ENCODE measurements around the gene RDX. TPM values are rescaled to one million over a fixed set of nuclear protein-coding genes. Genes with fewer than 3 reads are reported as not detected.
A peak's percentile ranks its signal among the peaks of the same experiment; 100 is the strongest.

The RDX gene
- 84.4 TPM for polyA plus RNA-seq (2013, experiment 1 of 2)
- polyA plus RNA-seq (2013, experiment 2 of 2), result 83.4 TPM

DNA sequence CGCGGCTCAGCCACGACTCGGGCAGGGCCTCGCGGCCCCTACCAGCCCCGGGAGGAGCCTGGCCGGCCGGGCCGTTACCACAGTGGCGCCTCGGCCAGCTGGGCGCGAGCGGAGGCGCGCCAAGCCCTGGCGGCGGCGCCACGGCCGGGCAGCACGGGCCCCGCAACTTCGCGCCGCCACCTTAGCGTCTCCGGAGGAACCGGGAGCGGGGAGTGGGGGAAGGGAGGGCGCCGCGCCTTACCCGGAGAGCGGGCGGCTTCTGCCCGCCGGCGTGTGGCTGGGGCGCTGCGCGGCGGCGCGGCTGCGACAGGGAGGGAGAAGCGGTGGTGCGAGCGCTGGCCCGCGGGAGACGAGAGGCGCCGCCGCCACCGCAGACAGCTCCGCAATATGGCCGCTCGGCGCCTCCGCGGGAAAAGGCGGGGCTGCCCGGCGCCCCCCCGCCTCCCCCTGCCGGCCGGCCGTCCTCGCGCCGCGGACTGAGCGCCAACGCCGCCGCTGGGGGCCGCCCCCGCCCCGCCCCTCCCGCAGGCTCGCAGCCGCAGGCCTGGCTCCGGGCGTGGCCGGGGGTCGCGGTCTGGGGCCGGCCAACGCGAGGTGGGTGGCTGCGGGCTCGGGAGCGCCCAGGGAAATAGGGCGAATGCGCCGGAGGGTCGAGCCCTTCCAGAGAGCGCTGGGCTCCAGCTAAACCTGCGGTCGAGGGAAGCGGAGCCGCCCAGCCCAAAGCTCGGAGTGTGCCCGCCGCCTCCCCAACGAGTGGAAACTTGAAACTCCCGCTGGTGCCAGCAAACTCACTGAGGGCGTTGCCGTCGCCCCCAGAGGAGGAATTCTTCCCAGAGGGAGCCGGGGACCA is at the start of gene RDX:
TSS of gene RDX (minus strand) at position 389 of the 850 bp plus-strand sequence. CDS start 16,922 bp downstream, outside the sequence.
- no peaks in the 10 kb centered on the region for H3K9me3 ChIP-seq (ENCODE audit: control insufficient read depth, low read length)
- DNase-seq, result peak; percentile 74
- H3K23ac ChIP-seq (ENCODE audit: low read length in 2 of 2), result peak within 1 kb of the TSS; percentile 81 to 94
- H4K91ac ChIP-seq (ENCODE audit: low read length), result peak within 1 kb of the TSS; percentile 95
- peaks cover 8% of the 10 kb centered on the region for H3K4me1 ChIP-seq (ENCODE audit: control insufficient read depth, insufficient read depth, low read depth, low read length)
- peak within 1 kb of the TSS; percentile 89 for H2BK120ac ChIP-seq (ENCODE audit: low read depth, low read length)
- H3K18ac ChIP-seq (ENCODE audit: low read depth in 1 of 2, low read length in 2 of 2), result peak within 1 kb of the TSS; percentile 94 to 99
- H3K4me3 ChIP-seq (ENCODE audit: insufficient read depth in 1 of 2, low read depth in 1 of 2, low read length in 2 of 2), result peak within 1 kb of the TSS; percentile 88 to 95
- no peaks in the 10 kb centered on the region for H3K79me1 ChIP-seq (replicated peaks; ENCODE audit: low read length, poor library complexity, severe bottlenecking)
- peak within 1 kb of the TSS in 1 of 2 experiments; percentile 84 for H2BK12ac ChIP-seq (ENCODE audit: low read length in 2 of 2)
- H3K9ac ChIP-seq (ENCODE audit: low read length), result peak within 1 kb of the TSS; percentile 93
- no peaks in the 10 kb centered on the region for H3K27me3 ChIP-seq (ENCODE audit: control insufficient read depth in 1 of 2, insufficient read depth in 1 of 2, low read length in 2 of 2)
- H4K8ac ChIP-seq (ENCODE audit: low read length), result peak within 1 kb of the TSS; percentile 94
- peak within 1 kb of the TSS; percentile 95 for H2BK5ac ChIP-seq (ENCODE audit: low read depth, low read length, poor library complexity, severe bottlenecking)
- peak within 1 kb of the TSS; percentile 91 to 97 for H3K4ac ChIP-seq (ENCODE audit: low read depth in 1 of 2, low read length in 2 of 2)
- H2BK15ac ChIP-seq (ENCODE audit: low read depth, poor library complexity, severe bottlenecking), result peak within 1 kb of the TSS; percentile 69
- peak within 1 kb of the TSS; percentile 94 for H3K4me2 ChIP-seq (ENCODE audit: low read length, poor library complexity, severe bottlenecking)
- under 1% methylated on average over 65 of the region's 113 CpGs for WGBS
- H3K36me3 ChIP-seq (ENCODE audit: control insufficient read depth in 1 of 2, insufficient read depth in 2 of 2, low read depth in 1 of 2, low read length in 2 of 2), result peaks cover 0 to 2% of the 10 kb centered on the region in 2 experiments
- peak within 1 kb of the TSS; percentile 65 to 74 for H3K14ac ChIP-seq (ENCODE audit: low read length in 2 of 2)
- H3K27ac ChIP-seq (ENCODE audit: low read length, poor library complexity, severe bottlenecking), result peak within 1 kb of the TSS; percentile 79
- peak within 1 kb of the TSS; percentile 54 for H2AK5ac ChIP-seq (ENCODE audit: low read length, severe bottlenecking)
- peak within 1 kb of the TSS; percentile 92 for H2AFZ ChIP-seq (ENCODE audit: low read depth, low read length)

- Histone ChIP-seq H3K4me3 (ENCODE audit: insufficient read depth in 1 of 2, low read depth in 1 of 2, low read length in 2 of 2) (no peak overlapping the region), H2AK5ac (ENCODE audit: low read length, severe bottlenecking) (no peak overlapping the region), H2BK120ac (ENCODE audit: low read depth, low read length) (no peak overlapping the region), H3K9me3 (ENCODE audit: control insufficient read depth, low read length) (no peaks in the 10 kb centered on the region), H3K4me1 (ENCODE audit: control insufficient read depth, insufficient read depth, low read depth, low read length) (no peaks in the 10 kb centered on the region), H3K27me3 (ENCODE audit: control insufficient read depth in 1 of 2, insufficient read depth in 1 of 2, low read length in 2 of 2) (no peaks in the 10 kb centered on the region), H2BK12ac (ENCODE audit: low read length in 2 of 2) (no peak overlapping the region), H3K4ac (ENCODE audit: low read depth in 1 of 2, low read length in 2 of 2) (no peak overlapping the region), H3K18ac (ENCODE audit: low read depth in 1 of 2, low read length in 2 of 2) (no peak overlapping the region), H3K36me3 (ENCODE audit: control insufficient read depth in 1 of 2, insufficient read depth in 2 of 2, low read depth in 1 of 2, low read length in 2 of 2) (no peaks in the 10 kb centered on the region), H3K79me1 (replicated peaks; ENCODE audit: low read length, poor library complexity, severe bottlenecking) (no peaks in the 10 kb centered on the region), H4K8ac (ENCODE audit: low read length) (no peak overlapping the region), H3K23ac (ENCODE audit: low read length in 2 of 2) (no peak overlapping the region), H3K4me2 (ENCODE audit: low read length, poor library complexity, severe bottlenecking) (no peak overlapping the region), H3K9ac (ENCODE audit: low read length) (no peak overlapping the region), H2BK15ac (ENCODE audit: low read depth, poor library complexity, severe bottlenecking) (no peak overlapping the region), H3K14ac (ENCODE audit: low read length in 2 of 2) (no peak overlapping the region), H2AFZ (ENCODE audit: low read depth, low read length) (no peak overlapping the region), H4K91ac (ENCODE audit: low read length) (no peak overlapping the region), H2BK5ac (ENCODE audit: low read depth, low read length, poor library complexity, severe bottlenecking) (no peak overlapping the region), H3K27ac (ENCODE audit: low read length, poor library complexity, severe bottlenecking) (no peak overlapping the region)
- DNase-seq, result no peak
- 33% methylated on average over 1 of the region's 3 CpGs for WGBS
Measured at GRCh38 chr11:110345743-110346142, 49.3 kb upstream of the RDX start.

- Histone ChIP-seq H3K27me3 (ENCODE audit: control insufficient read depth in 1 of 2, insufficient read depth in 1 of 2, low read length in 2 of 2) (no peaks in the 10 kb centered on the region), H2AK5ac (ENCODE audit: low read length, severe bottlenecking) (no peak overlapping the region), H3K4me1 (ENCODE audit: control insufficient read depth, insufficient read depth, low read depth, low read length) (peaks cover 2% of the 10 kb centered on the region), H2BK120ac (ENCODE audit: low read depth, low read length) (no peak overlapping the region), H3K4ac (ENCODE audit: low read depth in 1 of 2, low read length in 2 of 2) (no peak overlapping the region), H3K4me3 (ENCODE audit: insufficient read depth in 1 of 2, low read depth in 1 of 2, low read length in 2 of 2) (no peak overlapping the region), H2AFZ (ENCODE audit: low read depth, low read length) (no peak overlapping the region), H4K8ac (ENCODE audit: low read length) (no peak overlapping the region), H3K14ac (ENCODE audit: low read length in 2 of 2) (no peak overlapping the region), H2BK5ac (ENCODE audit: low read depth, low read length, poor library complexity, severe bottlenecking) (no peak overlapping the region), H3K23ac (ENCODE audit: low read length in 2 of 2) (no peak overlapping the region), H3K36me3 (ENCODE audit: control insufficient read depth in 1 of 2, insufficient read depth in 2 of 2, low read depth in 1 of 2, low read length in 2 of 2) (no peaks in the 10 kb centered on the region), H3K9ac (ENCODE audit: low read length) (no peak overlapping the region), H3K27ac (ENCODE audit: low read length, poor library complexity, severe bottlenecking) (no peak overlapping the region), H3K9me3 (ENCODE audit: control insufficient read depth, low read length) (no peaks in the 10 kb centered on the region), H4K91ac (ENCODE audit: low read length) (no peak overlapping the region), H3K18ac (ENCODE audit: low read depth in 1 of 2, low read length in 2 of 2) (no peak overlapping the region), H3K4me2 (ENCODE audit: low read length, poor library complexity, severe bottlenecking) (no peak overlapping the region), H3K79me1 (replicated peaks; ENCODE audit: low read length, poor library complexity, severe bottlenecking) (no peaks in the 10 kb centered on the region), H2BK12ac (ENCODE audit: low read length in 2 of 2) (no peak overlapping the region), H2BK15ac (ENCODE audit: low read depth, poor library complexity, severe bottlenecking) (no peak overlapping the region)
- DNase-seq, result no peak
- WGBS, result 61% methylated on average over 2 of the region's 2 CpGs
Measured at GRCh38 chr11:110340436-110340835, 44.0 kb upstream of the RDX start.

DNA sequence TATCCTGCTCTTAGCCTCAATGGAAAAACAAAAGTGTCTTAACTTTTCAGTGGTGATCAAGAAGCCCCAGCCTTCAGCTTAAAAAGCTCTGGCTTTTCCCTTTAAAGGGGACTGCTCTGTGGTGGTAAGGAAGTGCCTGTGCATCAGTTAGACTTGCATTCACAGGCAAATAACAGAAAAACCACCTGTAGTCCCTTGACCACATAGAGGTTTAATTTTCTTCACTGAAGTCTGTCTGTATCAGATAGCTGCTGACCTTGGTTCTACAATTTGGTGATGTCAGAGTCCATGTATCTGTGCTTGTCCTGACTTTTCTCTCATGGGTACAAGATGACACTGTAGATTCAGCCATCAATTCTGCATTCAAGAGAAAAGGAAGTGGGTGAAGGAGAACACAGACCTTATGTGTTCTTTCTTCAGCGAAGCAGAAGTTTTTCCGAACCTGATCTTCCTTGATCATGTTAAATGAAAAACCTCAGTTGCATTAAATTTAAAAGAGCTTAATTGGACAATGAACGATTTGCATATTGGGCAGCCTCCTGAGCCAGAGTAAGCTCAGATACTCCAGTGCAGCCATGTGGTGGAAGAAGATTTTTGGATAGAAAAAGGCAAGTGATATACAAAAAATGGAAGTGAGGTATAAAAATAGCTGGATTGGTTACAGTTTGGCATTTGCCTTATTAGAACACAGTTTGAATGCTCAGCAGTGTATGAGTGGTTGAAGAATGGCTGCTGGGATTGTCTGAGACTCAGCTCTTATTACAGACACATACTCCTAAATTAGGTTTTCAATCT is 43.2 kb upstream of the RDX start:
- Histone ChIP-seq H3K27me3 (ENCODE audit: control insufficient read depth in 1 of 2, insufficient read depth in 1 of 2, low read length in 2 of 2) (no peaks in the 10 kb centered on the region), H3K27ac (ENCODE audit: low read length, poor library complexity, severe bottlenecking) (no peak overlapping the region), H2BK15ac (ENCODE audit: low read depth, poor library complexity, severe bottlenecking) (no peak overlapping the region), H2BK5ac (ENCODE audit: low read depth, low read length, poor library complexity, severe bottlenecking) (no peak overlapping the region), H2BK120ac (ENCODE audit: low read depth, low read length) (no peak overlapping the region), H2AK5ac (ENCODE audit: low read length, severe bottlenecking) (no peak overlapping the region), H3K4ac (ENCODE audit: low read depth in 1 of 2, low read length in 2 of 2) (no peak overlapping the region), H3K18ac (ENCODE audit: low read depth in 1 of 2, low read length in 2 of 2) (no peak overlapping the region), H3K9me3 (ENCODE audit: control insufficient read depth, low read length) (no peaks in the 10 kb centered on the region), H4K91ac (ENCODE audit: low read length) (no peak overlapping the region), H3K4me3 (ENCODE audit: insufficient read depth in 1 of 2, low read depth in 1 of 2, low read length in 2 of 2) (no peak overlapping the region), H3K23ac (ENCODE audit: low read length in 2 of 2) (no peak overlapping the region), H3K9ac (ENCODE audit: low read length) (no peak overlapping the region), H2BK12ac (ENCODE audit: low read length in 2 of 2) (no peak overlapping the region), H3K4me1 (ENCODE audit: control insufficient read depth, insufficient read depth, low read depth, low read length) (peaks cover 4% of the 10 kb centered on the region), H3K79me1 (replicated peaks; ENCODE audit: low read length, poor library complexity, severe bottlenecking) (no peaks in the 10 kb centered on the region), H4K8ac (ENCODE audit: low read length) (no peak overlapping the region), H3K14ac (ENCODE audit: low read length in 2 of 2) (no peak overlapping the region), H3K4me2 (ENCODE audit: low read length, poor library complexity, severe bottlenecking) (no peak overlapping the region), H3K36me3 (ENCODE audit: control insufficient read depth in 1 of 2, insufficient read depth in 2 of 2, low read depth in 1 of 2, low read length in 2 of 2) (no peaks in the 10 kb centered on the region), H2AFZ (ENCODE audit: low read depth, low read length) (no peak overlapping the region)
- no peak for DNase-seq
- WGBS, result 93% methylated on average over 3 of the region's 3 CpGs
